ENCODE measurements around the gene ZNF211.
A peak's percentile ranks its signal among the peaks of the same experiment; 100 is the strongest.

ZNF211 gene

DNA sequence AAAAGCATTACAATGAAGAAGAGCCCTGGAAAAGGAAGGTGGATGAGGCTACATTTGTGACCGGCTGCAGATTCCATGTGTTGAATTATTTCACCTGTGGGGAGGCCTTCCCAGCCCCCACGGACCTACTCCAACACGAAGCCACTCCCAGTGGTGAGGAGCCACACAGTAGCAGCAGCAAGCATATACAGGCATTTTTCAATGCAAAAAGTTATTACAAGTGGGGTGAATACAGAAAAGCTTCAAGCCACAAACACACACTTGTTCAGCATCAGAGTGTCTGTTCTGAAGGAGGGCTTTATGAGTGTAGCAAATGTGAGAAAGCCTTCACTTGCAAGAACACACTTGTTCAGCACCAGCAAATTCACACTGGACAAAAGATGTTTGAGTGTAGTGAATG lies 53.8 kb downstream of the ZNF211 start:
- POLR2A ChIA-PET (ENCODE audit: low non-redundant PET) = no interaction called here
- TF ChIP-seq CTCF (conservative IDR thresholded peaks at IDR 0.05; ENCODE audit: low read depth) = no peak
- H3K27ac ChIP-seq = no peak overlapping the region
- CTCF ChIA-PET = no interaction called here
- no peak for DNase-seq (ENCODE audit: low spot score)

DNA sequence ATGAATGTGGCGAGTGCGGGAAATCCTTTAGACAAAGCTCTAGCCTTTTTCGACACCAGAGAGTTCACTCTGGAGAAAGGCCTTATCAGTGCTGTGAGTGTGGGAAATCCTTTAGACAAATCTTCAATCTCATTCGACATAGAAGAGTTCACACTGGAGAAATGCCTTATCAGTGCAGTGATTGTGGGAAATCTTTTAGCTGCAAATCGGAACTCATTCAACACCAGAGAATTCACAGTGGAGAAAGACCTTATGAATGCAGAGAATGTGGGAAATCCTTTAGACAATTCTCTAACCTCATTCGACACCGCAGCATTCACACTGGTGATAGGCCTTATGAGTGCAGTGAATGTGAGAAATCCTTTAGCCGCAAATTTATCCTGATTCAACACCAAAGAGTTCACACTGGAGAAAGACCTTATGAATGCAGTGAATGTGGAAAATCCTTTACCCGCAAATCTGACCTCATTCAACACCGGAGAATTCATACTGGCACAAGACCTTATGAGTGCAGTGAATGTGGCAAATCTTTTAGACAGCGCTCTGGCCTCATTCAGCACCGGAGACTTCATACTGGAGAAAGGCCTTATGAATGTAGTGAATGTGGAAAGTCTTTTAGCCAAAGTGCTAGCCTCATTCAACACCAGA lies 54.5 kb downstream of the ZNF211 start:
- CTCF ChIA-PET = no interaction called here
- H3K27ac ChIP-seq = no peak overlapping the region
- POLR2A ChIA-PET (ENCODE audit: low non-redundant PET) = no interaction called here
- TF ChIP-seq CTCF (conservative IDR thresholded peaks at IDR 0.05; ENCODE audit: low read depth) = no peak
- DNase-seq (ENCODE audit: low spot score) = no peak

GRCh38 chr19:57688011-57688763 lies 55.2 kb downstream of the ZNF211 start:
- no peak for TF ChIP-seq CTCF (conservative IDR thresholded peaks at IDR 0.05; ENCODE audit: low read depth)
- DNase-seq (ENCODE audit: low spot score) = no peak
- H3K27ac ChIP-seq = no peak overlapping the region
- ChIA-PET POLR2A (ENCODE audit: low non-redundant PET) (no interaction called here), CTCF (no interaction called here)

GRCh38 chr19:57689750-57690149 lies 56.8 kb downstream of the ZNF211 start:
- DNase-seq (ENCODE audit: low spot score) = peak; percentile 45

More at GRCh38 chr19:57689750-57690149, 56.8 kb downstream of the ZNF211 start:
- TF ChIP-seq CTCF (conservative IDR thresholded peaks at IDR 0.05; ENCODE audit: low read depth) = no peak
- H3K27ac ChIP-seq = no peak overlapping the region
- ChIA-PET POLR2A (ENCODE audit: low non-redundant PET) (no interaction called here), CTCF (no interaction called here)
